CD4-positive, alpha-beta T cell treated with Interferon gamma for 1 hour (primary cell): Measurements from ENCODE around the gene SRRT.
"Not testable (repeated sequence)": the region's sequence is repeated elsewhere in the genome, so short reads cannot be mapped to it uniquely, and the experiment has no call there.

Source experiments
- DNase-seq: peaks from one replicate; pipeline ENCODE4 v3.0.0-alpha.2; 2020

SRRT gene

DNA sequence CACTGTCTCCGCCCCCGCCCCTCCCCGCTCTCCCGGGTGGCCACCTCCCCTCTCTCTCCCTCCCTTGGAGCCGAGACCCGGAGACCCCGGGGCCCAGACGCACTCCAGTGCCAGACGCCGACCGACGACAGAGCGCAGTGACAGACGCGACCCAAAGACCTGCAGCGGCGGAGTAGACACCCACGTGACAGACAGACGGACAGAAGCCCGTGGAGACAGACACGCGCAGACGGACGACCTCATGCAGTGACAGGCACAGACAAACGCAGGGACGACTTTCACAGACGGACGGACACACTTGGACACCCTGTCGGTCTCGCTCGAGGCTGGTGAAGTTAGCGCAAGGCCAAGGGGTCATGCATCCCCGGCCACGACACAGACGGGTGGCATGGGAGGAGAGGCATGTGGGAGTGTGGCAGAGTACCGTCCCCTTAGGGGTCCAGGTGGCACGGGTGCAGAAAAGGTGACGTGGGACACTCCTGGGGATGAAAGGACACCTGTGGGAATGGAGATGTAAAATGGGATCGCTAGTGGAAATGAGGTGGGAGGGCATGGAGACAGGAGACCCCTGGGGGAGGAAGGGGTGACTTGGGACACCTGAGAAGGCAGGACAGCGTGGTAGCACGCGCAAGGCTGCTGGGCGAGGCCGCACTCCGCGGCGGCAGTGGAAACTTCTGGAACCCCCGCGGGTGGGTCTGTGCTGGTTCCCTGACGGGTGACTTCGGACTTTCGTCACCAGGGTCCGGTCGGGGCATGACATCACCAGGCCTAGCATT lies 21.2 kb downstream of the SRRT start:
- peak; percentile 56 for DNase-seq

DNA sequence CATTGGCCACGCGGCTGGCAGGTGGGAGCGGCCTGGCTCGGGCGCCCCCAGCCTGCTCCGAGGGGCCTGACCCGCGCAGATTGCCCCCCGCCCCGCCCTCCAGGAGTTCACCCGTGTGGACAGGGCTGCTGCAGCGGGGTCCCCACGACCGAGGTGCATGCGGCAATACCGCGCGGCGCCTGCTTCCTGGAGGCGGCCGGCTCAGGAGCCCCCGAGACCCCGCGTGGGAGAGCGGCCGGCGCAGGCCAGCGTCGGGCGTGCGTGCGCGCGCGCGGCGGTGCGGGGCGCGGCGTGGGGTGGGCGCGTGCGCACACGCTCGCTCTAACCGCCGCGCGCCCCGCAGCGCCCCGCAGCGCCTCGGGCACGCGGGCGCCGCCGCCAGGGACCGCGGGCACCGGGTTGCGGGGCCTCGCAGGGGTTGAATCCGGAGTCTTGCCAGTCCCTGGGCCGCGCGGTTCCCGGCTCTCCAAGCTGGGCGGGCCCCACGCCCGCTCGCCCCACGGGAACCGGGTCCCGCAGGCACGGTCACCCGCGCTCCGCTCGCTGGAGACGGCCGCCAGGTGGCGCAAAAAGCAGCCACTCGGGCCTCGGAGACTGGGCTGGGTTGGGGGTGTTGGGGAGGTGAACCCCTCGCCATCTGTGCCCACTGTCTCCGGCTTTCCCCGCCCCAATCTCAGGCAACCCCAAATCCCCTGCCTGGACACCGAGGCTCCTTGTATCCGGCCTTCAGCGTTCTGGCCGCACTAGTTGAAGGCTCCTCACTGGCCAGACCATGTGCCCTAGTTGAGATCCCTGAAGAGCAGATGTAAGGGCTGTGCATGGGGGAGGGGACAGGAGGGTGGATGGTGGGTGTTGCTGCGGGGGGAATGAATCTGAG lies 22.1 kb downstream of the SRRT start:
- peak; percentile 53 for DNase-seq

DNA sequence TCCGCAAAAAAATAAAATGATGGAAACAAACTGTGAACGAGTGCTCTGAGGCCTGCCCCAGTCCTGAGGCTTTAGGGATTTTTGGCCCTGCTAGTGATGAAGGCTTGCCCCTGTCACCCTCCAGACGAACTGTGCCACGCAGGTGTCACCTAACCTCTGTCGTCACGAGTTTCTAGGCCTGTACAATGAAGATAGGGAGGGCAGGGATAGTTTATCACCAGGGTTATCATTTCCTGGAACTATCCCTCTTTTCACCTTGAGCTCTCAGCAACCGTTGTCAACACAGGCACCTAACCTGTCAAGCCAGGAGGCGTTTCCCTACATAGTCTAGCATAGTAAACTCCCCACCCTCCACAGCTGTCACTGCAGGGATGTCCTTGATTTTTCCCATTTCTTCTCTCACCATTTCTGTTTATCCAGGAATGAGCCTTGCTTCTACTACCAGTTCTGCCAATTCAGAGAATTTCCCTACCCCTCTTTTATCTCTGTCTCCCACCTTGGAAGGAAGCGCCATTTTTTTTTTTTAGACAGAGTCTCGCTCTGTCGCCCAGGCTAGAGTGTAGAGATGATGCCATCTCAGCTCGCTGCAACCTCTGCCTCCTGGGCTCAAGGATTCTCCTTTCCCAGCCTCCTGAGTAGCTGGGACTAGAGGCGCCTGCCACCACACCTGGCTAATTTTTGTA lies 23.0 kb downstream of the SRRT start:
- no peak for DNase-seq

DNA sequence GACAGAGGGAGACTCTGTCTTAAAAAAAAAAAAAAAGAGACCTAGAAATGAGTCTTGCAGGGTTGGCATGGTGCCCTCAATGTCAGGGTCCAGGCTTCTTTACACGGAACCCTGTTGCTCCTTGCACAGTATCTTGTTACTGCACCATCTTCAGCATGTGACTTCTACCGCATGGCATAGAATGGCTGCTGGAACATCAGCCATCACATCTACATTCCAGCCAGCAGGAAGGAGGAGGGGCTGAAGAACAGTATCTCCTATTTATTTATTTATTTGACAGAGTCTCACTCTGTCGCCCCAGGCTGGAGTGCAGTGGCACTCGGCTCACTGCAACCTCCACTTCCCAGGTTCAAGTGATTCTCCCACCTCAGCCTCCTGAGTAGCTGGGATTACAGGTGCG lies 24.5 kb downstream of the SRRT start:
- no peak for DNase-seq

DNA sequence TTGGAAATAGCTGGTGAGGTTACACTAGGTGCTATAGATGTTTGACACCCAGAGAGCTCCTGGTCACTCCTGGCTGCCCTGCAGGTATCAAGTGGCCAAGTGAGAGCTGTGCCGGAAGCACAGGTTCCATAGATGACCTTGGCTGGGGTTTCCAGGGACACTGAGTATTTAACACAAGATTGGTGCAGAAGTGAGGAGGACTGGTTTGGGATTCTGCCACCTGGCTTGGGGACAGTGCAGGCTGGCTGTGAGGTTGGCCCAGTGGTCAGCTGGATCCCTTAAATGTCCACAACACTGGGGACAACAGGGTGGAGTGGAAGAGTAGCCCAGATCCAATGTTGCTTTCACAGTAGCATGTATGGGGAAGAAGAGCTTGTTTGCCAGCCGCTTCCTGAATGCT lies 26.1 kb downstream of the SRRT start:
- DNase-seq: no peak

DNA sequence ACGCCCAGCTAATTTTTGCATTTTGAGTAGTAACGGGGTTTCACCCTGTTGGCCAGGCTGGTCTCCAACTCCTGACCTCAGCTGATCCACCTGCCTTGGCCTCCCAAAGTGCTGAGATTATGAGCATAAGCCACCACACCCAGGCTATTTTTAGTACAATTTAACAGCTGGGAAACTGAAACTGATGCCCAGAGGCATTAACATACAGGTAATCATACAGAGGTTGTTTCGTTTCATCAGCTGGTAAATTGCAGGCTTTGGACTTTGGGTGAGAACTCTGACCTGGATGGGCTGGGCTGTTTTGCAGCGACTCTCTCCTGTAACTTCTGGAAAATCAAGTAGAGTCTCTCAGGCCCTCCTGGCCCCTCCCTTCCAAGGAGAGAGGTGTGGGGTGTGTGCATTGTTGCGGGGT lies 27.0 kb downstream of the SRRT start:
- DNase-seq: no peak

DNA sequence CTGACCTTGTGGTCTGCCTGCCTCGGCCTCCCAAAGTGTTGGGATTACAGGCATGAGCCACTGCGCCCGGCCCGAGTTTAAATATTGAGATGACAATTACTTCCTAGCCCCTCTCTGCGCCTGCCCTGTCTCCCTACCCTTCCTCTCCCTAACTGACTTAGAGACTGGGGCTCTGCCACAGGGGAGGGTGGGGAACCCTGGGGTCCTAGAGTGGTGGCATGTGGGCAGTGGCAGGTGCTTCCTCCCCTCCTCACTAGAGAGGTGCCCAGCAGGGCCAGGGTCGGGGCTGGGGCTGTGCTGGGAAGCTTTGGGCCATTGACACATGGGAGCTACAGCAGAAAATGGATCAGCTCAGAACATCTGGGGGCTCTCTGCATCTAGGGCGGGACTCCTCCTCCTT lies 27.7 kb downstream of the SRRT start:
- no peak for DNase-seq

DNA sequence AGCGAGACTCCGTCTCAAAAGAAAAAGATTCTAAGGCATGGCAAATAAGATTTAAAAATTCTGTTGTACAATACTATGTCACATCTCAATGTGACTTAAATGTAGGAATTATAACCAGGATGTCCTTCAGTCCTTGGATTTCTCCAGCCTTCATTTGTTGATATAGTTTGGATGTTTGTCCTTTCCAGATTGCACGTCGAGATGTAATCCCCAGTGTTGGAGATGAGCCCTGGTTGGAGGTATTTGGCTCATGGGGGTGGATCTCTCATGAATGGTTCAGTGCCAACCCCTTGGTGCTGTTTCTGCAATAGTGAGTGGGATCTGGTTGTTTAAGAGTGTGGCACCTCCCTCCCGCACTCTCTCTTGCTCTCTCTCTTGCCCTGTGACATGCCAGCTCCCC lies 33.6 kb downstream of the SRRT start:
- DNase-seq: no peak

DNA sequence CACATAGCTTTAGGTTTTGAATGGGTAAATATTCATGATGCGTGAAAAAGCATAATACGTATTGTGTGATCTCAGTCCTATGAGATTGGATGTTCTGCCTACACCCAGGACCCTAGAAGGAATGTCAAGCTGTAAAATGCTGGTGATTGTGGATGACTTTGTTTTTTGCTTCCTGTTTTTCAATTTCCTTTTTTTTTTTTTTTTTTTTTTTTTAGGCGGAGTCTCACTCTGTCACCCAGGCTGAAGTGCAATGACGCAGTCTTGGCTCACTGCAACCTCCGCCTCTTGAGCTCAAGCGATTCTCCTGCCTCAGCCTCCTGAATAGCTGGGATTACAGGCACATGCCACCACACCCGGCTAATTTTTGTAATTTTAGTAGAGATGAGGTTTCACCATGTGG lies 35.5 kb downstream of the SRRT start:
- DNase-seq: peak; percentile 43

DNA sequence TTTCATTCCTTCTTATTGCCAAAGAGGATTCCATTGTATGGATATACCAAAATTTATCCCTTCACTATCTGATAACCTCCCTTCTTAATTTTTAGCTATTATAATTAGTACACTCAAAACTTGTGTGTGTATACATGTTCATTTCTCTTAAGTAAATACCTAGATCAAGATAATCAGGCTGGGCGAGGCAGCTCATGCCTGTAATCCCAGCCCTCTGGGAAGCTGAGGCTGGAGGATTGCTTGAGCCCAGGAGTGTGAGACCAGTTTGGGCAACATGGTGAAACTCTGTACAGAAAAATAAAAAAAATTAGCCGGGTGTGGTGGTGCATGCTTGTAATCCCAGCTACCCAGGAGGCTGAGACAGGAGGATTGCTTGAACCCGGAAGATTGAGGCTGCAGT lies 36.6 kb downstream of the SRRT start:
- DNase-seq: no peak

DNA sequence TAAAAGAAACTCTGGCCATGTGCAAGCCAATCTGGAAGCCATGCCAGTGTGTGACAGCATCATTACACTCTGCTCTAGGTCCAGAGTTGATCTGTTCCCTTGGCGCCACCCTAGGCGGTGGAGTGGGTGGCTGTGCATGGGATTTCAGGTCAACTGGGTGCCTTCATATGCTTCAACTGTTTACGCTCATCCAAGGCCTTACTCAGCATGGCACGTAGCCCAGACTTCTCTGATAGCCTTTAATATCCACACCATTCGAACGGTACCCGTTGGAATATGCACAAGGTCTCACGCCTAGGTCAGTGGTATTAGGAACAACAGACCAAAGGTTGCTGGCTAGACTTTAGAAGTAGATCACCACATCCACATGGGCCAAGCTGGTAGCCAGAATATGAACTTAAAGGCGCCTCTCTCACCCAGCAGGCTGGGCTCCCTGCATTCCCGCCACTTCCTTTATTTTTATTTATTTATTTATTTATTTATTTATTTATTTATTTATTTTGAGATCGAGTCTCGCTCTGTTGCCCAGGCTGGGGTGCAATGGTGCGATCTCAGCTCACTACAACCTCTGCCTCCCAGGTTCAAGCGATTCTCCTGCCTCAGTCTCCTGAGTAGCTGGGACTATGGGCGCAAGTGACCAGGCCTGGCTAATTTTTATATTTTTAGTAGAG lies 39.4 kb downstream of the SRRT start:
- DNase-seq: no peak

DNA sequence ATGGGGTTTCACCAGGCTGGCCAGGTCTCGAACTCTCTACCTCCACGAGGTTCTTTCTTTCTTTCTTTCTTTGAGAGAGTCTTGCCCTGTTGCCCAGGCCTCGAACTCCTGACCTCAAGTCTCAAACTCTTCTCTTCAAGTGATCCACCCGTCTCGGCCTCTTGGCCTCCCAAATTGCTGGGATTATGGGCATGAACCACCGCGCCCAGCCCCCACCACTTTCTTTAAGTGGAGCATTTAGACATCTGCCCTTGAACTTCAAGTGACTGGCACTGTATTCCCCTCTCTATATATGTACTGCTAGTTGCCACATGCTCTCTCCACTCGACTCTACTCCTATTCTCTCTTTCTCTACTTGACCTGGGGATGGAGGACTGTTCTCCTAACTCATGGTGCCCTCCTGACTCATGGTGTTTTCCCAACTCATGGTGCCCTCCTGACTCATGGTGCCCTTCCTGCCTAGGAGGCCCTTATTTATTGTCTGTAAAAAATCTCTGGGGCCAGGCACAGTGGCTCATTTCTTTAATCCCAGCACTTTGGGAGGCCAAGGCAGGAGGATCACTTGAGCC lies 40.1 kb downstream of the SRRT start:
- DNase-seq: peak; percentile 49

DNA sequence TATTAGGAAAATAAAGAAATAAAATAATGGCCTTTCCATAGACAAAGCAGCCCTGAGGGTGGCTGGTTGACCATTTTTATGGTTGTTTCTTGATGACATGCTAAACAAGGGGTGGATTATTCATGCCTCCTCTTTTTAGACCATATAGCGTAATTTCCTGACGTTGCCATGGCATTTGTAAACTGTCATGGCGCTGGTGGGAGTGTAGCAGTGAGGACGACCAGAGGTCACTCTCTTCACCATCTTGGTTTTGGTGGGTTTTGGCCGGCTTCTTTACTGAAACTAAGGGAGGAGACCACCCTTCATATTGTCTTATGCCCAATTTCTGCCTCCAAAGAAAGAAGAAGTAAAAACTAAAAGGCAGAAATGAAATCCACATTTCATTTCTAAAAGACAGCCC lies 44.4 kb downstream of the SRRT start:
- not testable (repeated sequence) for DNase-seq

DNA sequence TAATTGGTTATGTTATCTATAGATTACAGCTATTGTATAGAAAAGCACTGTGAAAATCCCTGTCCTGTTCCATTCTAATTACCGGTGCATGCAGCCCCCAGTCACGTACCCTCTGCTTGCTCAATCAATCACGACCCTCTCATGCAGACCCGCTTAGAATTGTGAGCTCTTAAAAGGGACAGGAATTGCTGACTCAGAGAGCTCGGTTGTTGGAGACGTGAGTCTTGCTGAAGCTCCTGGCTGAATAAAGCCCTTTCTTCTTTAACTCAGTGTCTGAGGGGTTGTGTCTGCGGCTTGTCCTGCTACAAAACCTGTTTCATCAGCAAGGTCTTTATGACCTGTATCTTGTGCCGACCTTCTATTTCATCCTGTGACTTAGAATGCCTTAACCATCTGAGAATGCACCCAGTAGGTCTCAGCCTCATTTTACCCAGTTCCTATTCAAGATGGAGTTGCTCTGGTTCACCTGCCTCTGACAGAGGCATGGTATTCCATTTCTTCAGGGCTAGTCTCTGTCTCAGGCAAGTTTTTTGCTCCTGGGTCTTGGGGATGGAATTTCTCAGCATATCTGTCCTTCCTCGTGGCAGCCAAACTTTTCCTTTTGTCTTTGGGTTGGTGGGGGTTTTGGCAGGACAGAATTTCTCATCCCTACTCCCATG lies 45.0 kb downstream of the SRRT start:
- DNase-seq: not testable (repeated sequence)

DNA sequence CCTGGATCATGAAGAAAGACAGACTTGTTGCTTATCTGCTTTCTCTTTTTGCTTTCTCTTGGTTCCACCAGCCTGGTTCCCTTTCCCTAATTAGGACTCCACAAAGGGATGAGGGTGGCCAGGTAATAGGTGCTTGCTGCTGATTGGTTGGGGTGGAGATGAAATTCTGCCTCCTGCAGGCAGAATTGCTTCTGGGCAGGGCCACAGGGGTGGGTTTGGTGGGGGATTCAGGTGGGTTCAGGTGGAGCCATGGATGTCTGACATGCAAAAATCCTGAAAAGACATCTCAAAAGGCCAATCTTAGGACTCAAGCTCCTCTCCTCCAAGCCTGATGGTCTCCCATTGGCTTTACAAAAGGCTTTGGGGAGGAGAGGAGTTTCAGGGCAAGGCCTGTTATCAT lies 46.1 kb downstream of the SRRT start:
- no peak for DNase-seq

DNA sequence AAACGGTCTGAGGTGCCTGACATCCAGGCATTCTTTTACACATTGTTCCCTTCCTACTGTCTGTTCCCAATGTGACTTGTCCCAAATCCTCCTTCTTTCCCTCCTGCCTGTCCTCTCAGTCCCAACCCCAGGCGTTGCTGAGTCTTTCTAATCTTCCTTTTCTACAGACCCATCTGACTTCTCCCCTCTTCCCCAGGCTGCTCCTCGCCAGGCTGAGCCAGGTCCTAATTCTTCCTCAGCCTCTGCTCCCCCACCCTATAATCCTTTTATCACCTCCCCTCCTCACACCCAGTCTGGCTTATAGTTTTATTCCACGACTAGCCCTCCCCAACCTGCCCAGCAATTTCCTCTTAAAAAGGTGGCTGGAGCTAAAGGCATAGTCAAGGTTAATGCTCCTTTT lies 48.7 kb downstream of the SRRT start:
- not testable (repeated sequence) for DNase-seq

DNA sequence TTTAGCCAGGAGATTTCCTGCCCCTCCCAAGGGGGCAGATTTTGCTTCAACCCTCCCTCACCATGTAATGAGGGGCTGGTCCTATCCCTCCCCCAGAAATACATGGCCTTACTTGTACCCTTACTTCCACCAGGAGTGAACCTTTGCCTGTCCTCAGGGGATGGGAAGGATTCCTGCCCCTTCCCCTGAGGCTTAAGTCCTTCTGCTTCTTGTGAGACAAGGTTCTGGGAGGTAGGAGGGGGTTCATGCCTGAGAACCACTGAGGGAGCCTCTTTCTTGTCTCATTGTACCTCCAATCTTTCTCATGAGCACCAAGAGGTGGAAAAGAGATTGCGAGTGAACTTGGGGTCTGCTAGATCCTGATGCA lies 54.9 kb downstream of the SRRT start:
- no peak for DNase-seq

DNA sequence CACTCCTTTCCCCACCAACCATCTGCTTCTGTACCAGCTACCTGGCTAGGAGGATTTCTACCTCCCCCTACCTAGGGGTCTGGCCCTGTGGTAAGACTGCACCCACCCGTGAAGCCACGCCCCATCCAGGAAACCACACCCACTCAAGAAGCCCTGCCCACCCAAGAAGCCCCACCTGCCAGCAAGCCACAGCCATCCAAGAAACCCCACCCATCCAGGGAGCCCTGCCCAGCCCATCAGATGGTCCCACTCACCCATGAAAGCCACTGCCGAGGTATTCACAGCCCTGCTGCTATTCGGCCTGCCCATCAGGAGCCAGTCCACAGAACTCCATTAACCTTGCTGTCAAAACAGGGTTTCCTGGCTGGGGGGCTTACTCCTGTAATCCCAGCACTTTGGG lies 58.8 kb downstream of the SRRT start:
- DNase-seq: no peak

DNA sequence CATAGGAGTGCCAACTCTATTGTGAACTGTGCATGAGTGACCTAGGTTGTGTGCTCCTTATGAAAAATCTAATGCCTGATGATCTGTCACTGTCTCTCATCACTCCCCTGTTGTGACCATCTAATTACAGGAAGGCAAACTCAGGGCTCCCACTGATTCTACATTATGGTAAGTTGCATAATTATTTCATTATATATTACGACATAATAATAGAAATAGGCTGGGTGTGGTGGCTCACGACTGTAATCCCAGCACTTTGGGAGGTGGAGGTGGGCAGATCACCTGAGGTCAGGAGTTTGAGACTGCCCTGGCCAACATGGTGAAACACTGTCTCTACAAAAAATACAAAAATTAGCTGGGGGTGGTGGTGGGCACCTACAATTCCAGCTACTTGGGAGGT lies 60.5 kb downstream of the SRRT start:
- DNase-seq: not testable (repeated sequence)

DNA sequence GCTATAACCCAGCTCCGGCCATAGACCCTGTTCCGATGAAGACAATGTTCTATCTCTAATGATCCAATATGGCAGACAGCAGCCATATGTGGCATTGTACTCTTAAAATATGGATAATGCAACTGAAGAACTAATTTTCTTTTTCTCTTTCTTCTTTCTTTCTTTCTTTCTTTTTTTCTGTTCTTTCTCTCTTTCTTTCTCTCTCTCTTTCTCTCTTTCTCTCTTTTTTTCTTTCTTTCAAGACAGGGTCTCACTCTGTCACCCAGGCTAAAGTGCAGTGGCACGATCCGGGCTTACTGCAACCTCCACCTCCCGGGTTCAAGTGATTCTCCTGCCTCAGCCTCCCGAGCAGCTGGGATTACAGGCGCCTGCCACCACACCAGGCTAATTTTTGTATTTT lies 61.3 kb downstream of the SRRT start:
- DNase-seq: not testable (repeated sequence)
